ENCODE data around the gene HMGA1.

The HMGA1 gene

GRCh38 chr6:34239893-34240292, 3.2 kb downstream of the HMGA1 start:
- TF ChIP-seq, protein P1, sequence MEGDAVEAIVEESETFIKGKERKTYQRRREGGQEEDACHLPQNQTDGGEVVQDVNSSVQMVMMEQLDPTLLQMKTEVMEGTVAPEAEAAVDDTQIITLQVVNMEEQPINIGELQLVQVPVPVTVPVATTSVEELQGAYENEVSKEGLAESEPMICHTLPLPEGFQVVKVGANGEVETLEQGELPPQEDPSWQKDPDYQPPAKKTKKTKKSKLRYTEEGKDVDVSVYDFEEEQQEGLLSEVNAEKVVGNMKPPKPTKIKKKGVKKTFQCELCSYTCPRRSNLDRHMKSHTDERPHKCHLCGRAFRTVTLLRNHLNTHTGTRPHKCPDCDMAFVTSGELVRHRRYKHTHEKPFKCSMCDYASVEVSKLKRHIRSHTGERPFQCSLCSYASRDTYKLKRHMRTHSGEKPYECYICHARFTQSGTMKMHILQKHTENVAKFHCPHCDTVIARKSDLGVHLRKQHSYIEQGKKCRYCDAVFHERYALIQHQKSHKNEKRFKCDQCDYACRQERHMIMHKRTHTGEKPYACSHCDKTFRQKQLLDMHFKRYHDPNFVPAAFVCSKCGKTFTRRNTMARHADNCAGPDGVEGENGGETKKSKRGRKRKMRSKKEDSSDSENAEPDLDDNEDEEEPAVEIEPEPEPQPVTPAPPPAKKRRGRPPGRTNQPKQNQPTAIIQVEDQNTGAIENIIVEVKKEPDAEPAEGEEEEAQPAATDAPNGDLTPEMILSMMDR (IDR thresholded peaks at IDR 0.05) = no peak

GRCh38 chr6:34240329-34241248, 3.9 kb downstream of the HMGA1 start:
- TF ChIP-seq, protein P1 (IDR thresholded peaks at IDR 0.05) = no peak

DNA sequence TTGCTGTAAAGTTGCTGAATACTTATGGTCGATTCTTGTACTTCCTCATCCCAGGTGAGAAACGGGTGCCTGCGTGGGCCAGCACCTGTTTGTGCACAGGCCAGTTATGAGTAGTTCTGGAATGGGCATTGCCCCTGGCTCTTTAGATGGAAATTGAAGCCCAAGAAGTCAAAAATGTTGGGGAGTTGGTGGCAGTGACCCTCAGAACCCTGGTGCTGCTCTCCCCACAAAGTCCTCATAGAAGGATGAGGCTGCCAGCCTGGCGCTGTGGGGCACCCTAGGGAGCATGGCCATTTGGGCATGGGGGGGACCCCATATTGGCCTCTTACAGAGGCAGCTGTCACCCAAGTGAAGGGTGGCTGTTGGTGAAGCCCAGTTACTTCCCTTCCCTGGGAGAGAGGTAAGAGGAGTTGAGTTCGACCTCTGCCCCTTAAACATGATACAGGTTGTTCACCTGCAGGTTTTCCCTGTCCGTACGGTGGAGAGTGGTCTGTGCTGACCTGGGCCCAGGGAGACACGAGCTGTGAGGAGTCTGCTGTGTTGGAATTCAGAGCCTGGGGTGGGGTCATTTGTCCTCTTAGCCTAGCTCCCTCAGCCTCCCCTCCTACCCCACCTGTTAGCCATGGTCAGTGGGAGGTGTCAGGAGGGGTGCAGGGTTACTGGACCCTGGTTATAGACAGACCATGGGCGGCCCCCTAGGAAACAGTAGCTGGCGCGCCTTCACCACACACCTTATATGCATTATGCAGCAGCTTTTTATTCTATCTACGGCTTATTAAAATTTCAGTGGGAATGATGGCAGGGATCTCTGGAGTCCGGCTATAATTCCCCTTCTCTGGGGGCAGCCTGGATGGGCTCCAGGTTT, 4.9 kb downstream of the HMGA1 start:
- TF ChIP-seq, protein P1 (IDR thresholded peaks at IDR 0.05) = no peak

DNA sequence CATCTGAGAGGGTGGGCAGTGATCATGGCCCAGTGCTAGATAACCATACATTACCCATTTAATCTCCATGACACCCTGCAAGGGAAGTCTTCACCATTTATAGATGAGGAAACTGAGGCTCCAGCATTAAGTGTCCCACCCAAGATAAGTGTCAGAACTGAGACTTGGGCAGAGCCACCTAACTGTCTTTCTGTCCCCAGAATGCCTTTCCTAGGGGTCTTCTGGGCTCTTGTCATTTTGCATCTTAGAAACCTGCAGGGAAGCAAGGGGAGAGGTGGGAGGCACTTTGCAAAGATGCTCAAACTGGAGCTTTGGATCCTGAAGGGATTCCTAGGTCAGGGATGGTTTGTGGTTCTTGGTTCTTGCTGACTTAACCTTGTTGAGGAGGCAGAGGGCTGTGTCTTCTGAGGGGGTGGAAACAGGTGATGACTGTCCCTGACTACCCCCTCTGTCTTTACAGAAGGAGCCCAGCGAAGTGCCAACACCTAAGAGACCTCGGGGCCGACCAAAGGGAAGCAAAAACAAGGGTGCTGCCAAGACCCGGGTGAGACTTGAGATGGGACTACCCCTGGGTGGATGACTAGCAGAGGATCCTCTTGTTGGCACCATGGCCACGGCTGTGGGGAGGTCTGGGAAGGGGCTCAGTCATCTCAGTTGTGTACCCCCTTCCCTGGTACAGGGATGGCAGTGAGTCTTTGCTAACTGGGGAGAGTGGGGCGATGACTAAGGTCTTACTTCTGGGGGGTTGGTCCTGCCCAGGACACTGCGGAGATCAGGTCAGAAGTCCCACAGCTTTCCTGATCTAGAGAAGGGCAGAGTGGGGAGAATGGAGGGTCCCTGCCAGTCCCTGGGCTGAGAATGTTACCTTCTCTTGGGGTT, 5.8 kb downstream of the HMGA1 start:
- TF ChIP-seq, protein P1 (IDR thresholded peaks at IDR 0.05) = no peak

DNA sequence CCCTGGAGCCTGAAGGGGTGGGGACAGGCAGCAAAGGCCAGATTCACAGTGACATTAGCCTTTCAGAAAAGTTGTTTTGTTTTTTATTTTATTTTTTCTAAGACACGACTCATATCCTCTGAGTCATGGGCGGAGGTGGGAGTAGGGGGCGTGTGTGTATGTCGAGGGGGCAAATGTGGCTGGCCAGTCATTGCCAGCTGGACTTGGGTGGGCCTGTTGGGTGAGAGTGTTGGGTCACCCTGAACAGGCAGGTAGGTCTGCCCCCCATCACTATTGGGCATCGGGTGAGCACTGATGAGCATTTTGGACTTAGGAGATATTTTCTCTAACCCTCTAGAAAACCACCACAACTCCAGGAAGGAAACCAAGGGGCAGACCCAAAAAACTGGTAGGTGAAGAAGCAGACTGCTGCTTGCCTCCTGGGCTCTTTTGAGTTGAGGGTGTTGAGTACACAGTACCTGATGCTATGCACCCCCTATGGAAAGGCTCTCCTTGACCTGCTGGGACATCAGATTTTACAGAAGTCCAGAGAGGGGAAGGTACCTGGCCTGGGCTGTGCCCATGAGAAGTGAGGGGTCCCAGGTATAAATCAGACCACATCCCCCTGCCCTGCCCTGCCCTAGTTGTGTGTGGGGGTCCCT, 6.6 kb downstream of the HMGA1 start:
- TF ChIP-seq, protein P1 (IDR thresholded peaks at IDR 0.05) = no peak

DNA sequence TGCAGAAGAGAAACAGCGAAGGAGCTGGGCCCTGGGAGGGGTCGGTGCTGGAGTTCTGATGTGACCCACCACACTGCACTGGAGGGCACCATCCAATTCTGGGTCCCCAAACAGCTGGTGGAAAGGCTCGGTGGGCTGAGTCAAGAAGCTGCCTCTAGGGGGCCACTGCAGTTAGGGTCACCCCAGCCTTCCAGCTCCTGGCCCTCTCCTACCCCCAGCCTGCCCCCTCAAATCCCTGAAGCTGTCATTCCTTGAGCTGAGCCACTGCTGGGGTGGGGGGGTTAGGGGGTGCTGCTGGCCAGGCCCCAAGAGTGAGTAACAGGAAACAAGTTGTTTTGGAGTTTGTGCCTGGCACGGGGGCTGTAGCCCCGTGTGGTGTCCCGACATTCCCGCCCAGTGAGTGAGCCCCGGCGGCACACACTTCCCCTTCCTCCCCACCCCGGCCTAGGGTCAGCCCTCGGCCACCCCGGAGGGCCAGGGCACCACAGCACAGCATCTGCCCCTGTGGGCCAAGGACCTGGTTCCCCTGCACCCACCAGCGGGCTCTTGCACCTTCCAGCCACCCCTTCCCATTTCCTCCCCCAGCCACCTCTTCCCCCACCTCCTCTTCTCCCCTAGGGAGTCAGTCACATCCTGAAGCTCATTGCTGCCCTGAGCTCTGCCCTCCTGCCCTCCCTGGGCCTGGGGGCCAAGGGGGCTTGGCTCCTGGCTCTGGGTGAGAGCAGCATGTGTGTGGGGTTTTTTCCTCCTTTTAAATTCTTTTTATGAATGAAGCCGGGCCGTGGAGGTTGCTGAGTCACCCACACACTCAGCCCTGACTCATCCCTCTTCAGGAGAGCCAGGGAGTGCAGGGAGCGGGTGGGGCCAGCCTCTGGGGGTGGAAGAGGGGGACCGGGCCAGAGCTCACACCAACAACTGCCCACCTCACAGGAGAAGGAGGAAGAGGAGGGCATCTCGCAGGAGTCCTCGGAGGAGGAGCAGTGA, 7.5 kb downstream of the HMGA1 start:
- TF ChIP-seq, protein P1 (IDR thresholded peaks at IDR 0.05) = no peak; the same call in 1 of the 2 replicates
